OCI-LY7 (cell line): ENCODE measurements around the gene TMEM182. TPM values are rescaled to one million over a fixed set of nuclear protein-coding genes. Genes with fewer than 3 reads are reported as not detected.

ENCODE experiments used
- BruUV-seq: library from RNA; stranded (reverse); fragments of 400-500 nt; replicated peaks from 2 replicates; lab custom pipeline; 2021; lab: Mats Ljungman, UMichigan
- CTCF ChIA-PET: fragments of 300-600 bp; sonication (Branson Sonifier 250); formaldehyde crosslinking; loops from one replicate; lab custom pipeline; 2022; ENCODE audit warnings: antibody characterized with exemption; ENCODE audit not compliant: unreplicated experiment; lab: Charles Lee
- POLR2A ChIA-PET: fragments of 300-600 bp; sonication (Branson Sonifier 250); formaldehyde crosslinking; loops from one replicate; lab custom pipeline; 2022; ENCODE audit warnings: antibody characterized with exemption; lab: Charles Lee
- DNase-seq: peaks from one replicate; pipeline ENCODE4 v3.0.0-alpha.2; 2015; ENCODE audit warnings: low spot score
- H2AFZ ChIP-seq: fragments of 200-600 bp; sonication (generic), shearing (Covaris generic); 2 replicates; pipeline ENCODE4 v1.6.1; 2014; ENCODE audit warnings: mild to moderate bottlenecking, antibody characterized with exemption, low read length, moderate library complexity
- H3K27ac ChIP-seq: fragments of 200-600 bp; sonication (generic); 2 replicates; pipeline ENCODE4 v1.5.1; 2014; ENCODE audit warnings: mixed run types, low read depth, mild to moderate bottlenecking, moderate library complexity, low read length, inconsistent platforms; ENCODE audit not compliant: poor library complexity, severe bottlenecking
- H3K36me3 ChIP-seq: fragments of 200-600 bp; sonication (generic); 2 replicates; pipeline ENCODE4 v1.6.1; 2014; ENCODE audit warnings: mild to moderate bottlenecking, antibody characterized with exemption, low read length, moderate library complexity, mixed read lengths; ENCODE audit not compliant: insufficient read depth
- H3K4me1 ChIP-seq: fragments of 200-600 bp; sonication (generic); 2 replicates; pipeline ENCODE4 v1.5.1; 2014; ENCODE audit warnings: mild to moderate bottlenecking, low read length; ENCODE audit not compliant: insufficient read depth, poor library complexity, severe bottlenecking
- H3K4me2 ChIP-seq: fragments of 200-600 bp; sonication (generic); 2 replicates; pipeline ENCODE4 v1.6.1; 2014; ENCODE audit warnings: mild to moderate bottlenecking, low read length
- H3K4me3 ChIP-seq: fragments of 200-600 bp; sonication (generic); 2 replicates; pipeline ENCODE4 v1.5.1; 2014; ENCODE audit warnings: mild to moderate bottlenecking, low read depth, low read length; ENCODE audit not compliant: poor library complexity, severe bottlenecking
- H3K79me2 ChIP-seq: fragments of 200-600 bp; sonication (generic); 2 replicates; pipeline ENCODE4 v1.6.1; 2016; ENCODE audit warnings: low read depth, mild to moderate bottlenecking, low read length, moderate library complexity, mixed read lengths; ENCODE audit not compliant: insufficient read depth
- H3K9me2 ChIP-seq: fragments of 200-600 bp; sonication (generic); 2 replicates; pipeline ENCODE4 v1.6.1; 2016; ENCODE audit warnings: mild to moderate bottlenecking, low read length, mixed read lengths; ENCODE audit not compliant: insufficient read depth
- H3K9me3 ChIP-seq: fragments of 200-600 bp; sonication (generic); 2 replicates; pipeline ENCODE4 v1.6.1; 2014; ENCODE audit warnings: mild to moderate bottlenecking, mixed run types, low read length, mixed read lengths
- H4K20me1 ChIP-seq: fragments of 200-600 bp; sonication (generic); 2 replicates; pipeline ENCODE4 v1.6.1; 2014; ENCODE audit warnings: mild to moderate bottlenecking, antibody characterized with exemption, low read length, moderate library complexity, mixed read lengths; ENCODE audit not compliant: insufficient read depth
- CTCF ChIP-seq: fragments of 200-600 bp; sonication (generic); conservative IDR thresholded peaks from 2 replicates; pipeline ENCODE4 v1.5.1; 2014; ENCODE audit warnings: mild to moderate bottlenecking, antibody characterized with exemption, low read length, moderate library complexity, mixed read lengths
- EZH2phosphoT487 ChIP-seq: fragments of 200-600 bp; sonication (generic); IDR thresholded peaks from 2 replicates; pipeline ENCODE4 v1.6.1; 2018; ENCODE audit warnings: low read depth, borderline replicate concordance, mild to moderate bottlenecking, mixed run types, antibody characterized with exemption, low read length, moderate library complexity, mixed read lengths
- intact Hi-C: fragments of 100-400 bp; cut with micrococcal nuclease; formaldehyde crosslinking; loops from one replicate; pipeline ENCODE4 v1.10.0; 2022; ENCODE audit not compliant: unreplicated experiment
- total RNA-seq, 2 experiments: library from RNA; depleted of rRNA in 1 of 2; stranded (reverse); fragments of >200 nt in 1 of 2; shearing (Covaris generic) in 1 of 2; gene quantifications; 2 replicates each; pipeline ENCODE4 v1.2.3, GENCODE V29; 2014 to 2022

TMEM182 gene
- total RNA-seq, 2 experiments from 2014 or later: 2.1 to 3.2 TPM

- TF ChIP-seq CTCF (no peak), EZH2phosphoT487 (no peak)
- Histone ChIP-seq H3K9me2 (no peaks in the 10 kb centered on the region), H3K27ac (no peak overlapping the region), H2AFZ (no peak overlapping the region), H3K79me2 (no peaks in the 10 kb centered on the region), H3K36me3 (no peaks in the 10 kb centered on the region), H3K9me3 (no peaks in the 10 kb centered on the region), H3K4me3 (no peak overlapping the region), H4K20me1 (no peaks in the 10 kb centered on the region), H3K4me1 (no peaks in the 10 kb centered on the region), H3K4me2 (no peak overlapping the region)
- intact Hi-C loops: no loop called here
- no peak for DNase-seq
- POLR2A ChIA-PET: no interaction called here
- CTCF ChIA-PET: no interaction called here
- no TSS peak for BruUV-seq
Observed at GRCh38 chr2:102789349-102790090, 27.7 kb downstream of the TMEM182 start.

- H3K79me2 ChIP-seq: no peaks in the 10 kb centered on the region
- no peaks in the 10 kb centered on the region for H3K36me3 ChIP-seq
- no TSS peak for BruUV-seq
- H3K9me3 ChIP-seq: no peaks in the 10 kb centered on the region
- no peak for TF ChIP-seq EZH2phosphoT487
- TF ChIP-seq CTCF: no peak
- POLR2A ChIA-PET: no interaction called here
- intact Hi-C loops: no loop called here
- no peaks in the 10 kb centered on the region for H4K20me1 ChIP-seq
- H2AFZ ChIP-seq: no peak overlapping the region
- no peak overlapping the region for H3K27ac ChIP-seq
- H3K9me2 ChIP-seq: no peaks in the 10 kb centered on the region
- H3K4me2 ChIP-seq: no peak overlapping the region
- no peak overlapping the region for H3K4me3 ChIP-seq
- no peak for DNase-seq
- CTCF ChIA-PET: no interaction called here
- no peaks in the 10 kb centered on the region for H3K4me1 ChIP-seq
Observed at GRCh38 chr2:102790091-102790455, 28.2 kb downstream of the TMEM182 start.

- POLR2A ChIA-PET: interaction anchor here (0.7 kb wide), 1 partner anchor 303 kb away, joined by 3 read pairs; no protein-coding TSS in a partner anchor
- no peak overlapping the region for H3K27ac ChIP-seq
- H3K4me2 ChIP-seq: no peak overlapping the region
- no peaks in the 10 kb centered on the region for H3K36me3 ChIP-seq
- H3K4me1 ChIP-seq: no peaks in the 10 kb centered on the region
- H4K20me1 ChIP-seq: no peaks in the 10 kb centered on the region
- no peak for DNase-seq
- BruUV-seq: no TSS peak
- intact Hi-C loops: no loop called here
- H3K9me2 ChIP-seq: no peaks in the 10 kb centered on the region
- CTCF ChIA-PET: no interaction called here
- no peak for TF ChIP-seq EZH2phosphoT487
- TF ChIP-seq CTCF: no peak
- no peaks in the 10 kb centered on the region for H3K9me3 ChIP-seq
- H2AFZ ChIP-seq: no peak overlapping the region
- no peaks in the 10 kb centered on the region for H3K79me2 ChIP-seq
- H3K4me3 ChIP-seq: no peak overlapping the region
Observed at GRCh38 chr2:102792568-102793208, 30.9 kb downstream of the TMEM182 start.
